ENCODE measurements around the gene POMT1.

- TF ChIP-seq CTCF (IDR thresholded peaks at IDR 0.05; ENCODE audit: poor library complexity) (no peak), EZH2 (IDR thresholded peaks at IDR 0.05; ENCODE audit: borderline replicate concordance) (no peak), EZH2phosphoT487 (IDR thresholded peaks at IDR 0.05; ENCODE audit: low read depth, severe bottlenecking, unreplicated experiment) (no peak)
Measured at GRCh38 chr9:131487001-131487400, 15.7 kb upstream of the POMT1 start.
